Stimulated activated CD4-positive, alpha-beta T cell treated with anti-CD3 and anti-CD28 coated beads, Interleukin-15, amount 100 ng/mL, for 48 hours (primary cell): ENCODE measurements around the gene ZER1.
"Not testable (repeated sequence)": the region's sequence is repeated elsewhere in the genome, so short reads cannot be mapped to it uniquely, and the experiment has no call there.

Experiments used
- DNase-seq, 2 donors: peaks; one replicate each; pipeline ENCODE4 v3.0.0-alpha.2; 2020; ENCODE audit warnings: low read depth in 2 of 2

The ZER1 gene

DNA sequence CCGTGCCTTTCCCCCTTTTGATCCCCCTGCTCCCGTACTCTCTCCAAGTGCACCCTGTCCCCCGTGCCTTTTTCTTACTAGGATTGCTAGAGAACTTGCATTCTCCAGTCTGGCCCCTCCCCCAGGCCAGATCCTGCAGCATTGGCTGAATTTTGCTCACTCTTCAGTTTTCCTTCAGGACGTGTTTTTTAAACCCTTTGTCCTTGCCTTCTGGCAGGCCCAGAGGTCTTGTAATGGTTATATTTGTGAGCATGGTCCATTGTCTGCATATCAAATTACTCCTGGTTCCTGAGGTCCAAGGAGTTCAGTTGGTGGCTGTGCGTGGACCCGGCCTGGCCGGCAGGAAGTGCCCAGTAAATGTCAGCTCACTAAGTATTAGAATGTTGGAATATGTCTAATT, 15.9 kb upstream of the ZER1 start:
- no peak for DNase-seq

DNA sequence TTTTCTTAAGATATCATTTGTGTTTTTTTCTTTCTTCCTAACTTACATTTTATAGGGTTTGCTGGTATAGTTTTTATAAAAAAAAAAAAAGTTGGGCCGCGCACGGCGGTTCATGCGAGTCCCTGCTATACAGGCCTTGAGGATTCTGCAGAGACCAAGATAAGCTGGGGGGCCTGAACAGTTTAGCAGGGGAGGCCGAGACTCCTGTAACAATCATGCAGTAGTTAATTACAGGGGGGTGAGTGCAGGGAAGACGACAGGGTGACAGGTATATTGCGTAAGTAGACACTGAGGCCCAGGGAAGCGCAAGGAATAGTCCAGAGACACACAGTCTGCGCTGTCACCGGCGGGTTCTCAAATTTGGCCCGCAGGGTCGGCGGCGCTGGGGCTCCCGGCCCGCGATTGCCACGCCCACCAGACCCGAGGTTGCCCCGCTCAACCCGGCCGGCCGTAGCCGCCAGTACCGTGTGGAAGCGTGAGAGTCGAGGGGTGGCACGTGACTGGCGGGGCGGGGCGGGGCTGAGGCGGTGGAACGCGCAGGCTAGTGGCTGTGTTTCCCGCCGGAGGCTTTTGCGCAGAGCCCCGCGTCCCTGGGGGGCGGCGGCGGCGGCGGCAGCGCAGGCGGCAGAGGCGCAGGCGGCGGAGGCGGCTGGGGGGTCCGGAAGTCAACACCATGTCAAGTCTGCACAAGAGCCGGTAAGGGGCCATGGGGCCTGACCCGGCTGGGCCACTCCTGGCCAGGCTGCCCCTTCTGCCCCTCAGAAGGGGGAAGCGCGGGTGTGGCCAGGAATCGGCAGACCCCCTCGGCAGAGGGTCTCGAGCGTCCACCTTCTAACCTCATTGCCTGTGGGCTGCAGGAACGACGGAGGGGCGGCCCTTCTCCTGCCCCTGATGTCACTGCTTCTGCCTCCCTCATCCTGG, 15.2 kb upstream of the ZER1 start, which contains the start of gene TBC1D13:
Gene TBC1D13 (plus strand): TSS at position 573 of the 921 bp plus-strand sequence. CDS start 101 bp downstream, at position 674.
- peak; percentile 80 to 84 for DNase-seq

DNA sequence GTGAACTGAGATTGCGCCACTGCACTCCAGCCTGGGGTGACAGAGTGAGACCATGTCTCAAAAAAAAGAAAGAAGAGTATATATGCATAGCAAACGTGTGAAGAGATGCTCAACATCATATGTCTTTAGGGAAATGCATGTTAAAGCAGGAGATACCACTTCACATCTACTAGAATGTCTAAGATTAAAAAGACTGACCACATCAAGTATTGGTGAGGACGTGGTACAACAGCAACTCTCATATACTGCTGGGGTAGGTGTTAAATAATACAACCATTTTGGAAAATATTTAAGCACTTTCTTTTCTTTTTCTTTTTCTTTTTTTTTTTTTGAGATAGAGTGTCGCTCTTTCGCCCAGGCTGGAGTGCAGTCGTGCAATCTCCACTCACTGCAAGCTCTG, 13.7 kb upstream of the ZER1 start:
- no peak for DNase-seq

DNA sequence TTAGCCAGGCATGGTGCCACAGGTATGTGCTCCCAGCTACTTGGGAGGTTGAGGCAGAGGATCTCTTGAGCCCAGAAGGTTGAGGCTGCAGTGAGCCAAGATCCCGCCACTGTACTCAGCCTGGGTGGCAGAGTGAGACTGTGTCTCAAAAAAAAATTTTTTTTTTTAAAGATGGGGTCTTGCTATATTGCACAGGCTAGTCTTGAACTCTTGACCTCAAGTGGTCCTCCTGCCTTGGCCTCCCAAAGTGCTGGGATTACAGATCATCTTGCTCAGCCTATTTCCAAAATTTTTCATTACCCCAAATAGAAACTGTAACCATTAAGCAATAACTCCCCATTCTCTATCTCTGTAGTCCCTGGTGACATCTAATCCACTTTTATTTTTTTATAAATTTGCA, 10.9 kb upstream of the ZER1 start:
- DNase-seq = no peak

DNA sequence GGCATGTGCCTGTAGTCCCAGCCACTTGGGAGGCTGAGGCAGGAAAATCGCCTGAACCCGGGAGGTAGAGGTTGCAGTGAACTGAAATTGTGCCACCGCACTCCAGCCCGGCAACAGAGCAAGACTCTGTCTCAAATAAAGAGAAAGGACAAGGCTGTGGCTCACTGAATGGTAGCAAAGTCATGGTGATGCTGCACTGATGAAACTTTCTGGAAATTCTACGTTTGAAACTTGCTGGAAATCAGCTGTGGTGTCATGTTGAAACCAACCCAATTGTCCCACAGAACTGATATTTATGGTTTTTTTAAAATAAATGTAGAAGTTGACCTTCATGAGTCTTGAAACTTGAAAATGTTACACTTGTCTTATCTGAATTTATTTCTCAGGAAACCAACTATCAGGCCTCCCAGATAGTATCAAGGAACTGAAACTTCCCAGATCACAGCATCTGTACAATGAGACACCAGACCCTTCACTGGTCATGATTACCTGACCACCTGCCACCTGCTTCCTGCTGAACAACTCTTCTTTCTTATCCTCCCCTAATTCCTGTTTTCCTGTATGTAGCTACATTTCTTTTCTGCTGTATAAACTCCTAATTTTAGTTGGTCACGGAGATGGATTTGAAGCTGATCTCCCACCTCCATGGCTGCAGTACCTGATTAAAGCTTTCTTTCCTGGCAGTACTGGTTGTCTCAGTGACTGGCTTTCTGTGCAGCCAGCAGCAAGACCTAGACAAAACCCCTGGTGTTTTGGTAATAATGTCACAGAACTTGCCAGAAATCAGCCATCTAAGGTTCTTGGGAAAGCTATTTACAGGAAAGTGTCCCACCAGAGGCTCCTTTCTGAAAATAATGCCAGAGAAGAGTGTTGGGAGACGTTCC, 9.7 kb upstream of the ZER1 start:
- DNase-seq = no peak

DNA sequence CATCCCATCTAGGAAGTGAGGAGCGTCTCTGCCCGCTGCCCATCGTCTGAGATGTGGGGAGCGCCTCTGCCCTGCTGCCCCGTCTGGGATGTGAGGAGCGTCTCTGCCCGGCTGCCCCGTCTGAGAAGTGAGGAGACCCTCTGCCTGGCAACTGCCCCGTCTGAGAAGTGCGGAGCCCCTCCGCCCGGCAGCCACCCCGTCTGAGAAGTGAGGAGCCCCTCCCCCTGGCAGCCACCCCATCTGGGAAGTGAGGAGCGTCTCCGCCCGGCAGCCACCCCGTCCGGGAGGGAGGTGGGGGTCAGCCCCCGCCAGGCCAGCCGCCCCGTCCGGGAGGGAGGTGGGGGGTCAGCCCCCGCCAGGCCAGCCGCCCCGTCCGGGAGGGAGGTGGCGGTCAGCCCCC, 8.4 kb upstream of the ZER1 start:
- not testable (repeated sequence) for DNase-seq

DNA sequence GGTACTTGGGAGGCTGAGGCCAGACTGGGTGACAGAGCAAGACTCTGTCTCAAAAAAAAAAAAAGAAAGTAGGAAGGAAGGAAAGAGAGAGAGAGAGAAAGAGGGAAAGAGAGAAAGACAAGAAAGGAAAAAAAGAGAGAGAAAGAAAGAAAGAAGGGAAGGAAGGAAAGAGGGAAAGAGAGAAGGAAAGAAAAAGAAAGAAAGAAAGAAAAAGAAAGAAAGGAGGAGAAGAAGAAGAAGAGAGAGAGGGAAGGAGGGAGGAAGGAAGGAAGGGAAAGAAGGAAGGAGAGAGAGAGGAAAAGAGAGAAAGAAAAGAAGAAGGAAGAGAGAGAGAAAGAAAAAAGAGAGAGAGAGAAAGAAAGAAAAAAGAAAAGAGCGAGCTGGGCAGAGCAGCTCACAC, 3.1 kb upstream of the ZER1 start:
- no peak for DNase-seq

DNA sequence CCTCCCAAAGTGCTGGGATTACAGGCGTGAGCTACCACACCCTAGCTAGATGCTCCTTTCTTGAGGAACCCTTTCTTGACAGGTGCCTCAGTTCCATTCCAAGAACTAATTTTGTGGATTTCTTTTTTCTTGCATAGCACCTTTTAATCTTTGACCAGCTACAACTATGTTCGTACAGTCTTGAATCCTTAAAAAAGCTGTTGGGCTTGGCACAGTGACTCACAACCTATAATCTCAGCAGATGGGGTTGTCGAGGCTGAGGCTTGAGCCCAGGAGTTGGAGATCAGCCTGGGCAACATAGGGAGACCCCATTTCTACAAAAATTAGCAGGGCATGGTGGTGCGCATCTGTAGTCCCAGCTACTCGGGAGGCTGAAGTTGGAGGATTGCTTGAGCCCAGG, 1.3 kb upstream of the ZER1 start:
- DNase-seq = no peak

DNA sequence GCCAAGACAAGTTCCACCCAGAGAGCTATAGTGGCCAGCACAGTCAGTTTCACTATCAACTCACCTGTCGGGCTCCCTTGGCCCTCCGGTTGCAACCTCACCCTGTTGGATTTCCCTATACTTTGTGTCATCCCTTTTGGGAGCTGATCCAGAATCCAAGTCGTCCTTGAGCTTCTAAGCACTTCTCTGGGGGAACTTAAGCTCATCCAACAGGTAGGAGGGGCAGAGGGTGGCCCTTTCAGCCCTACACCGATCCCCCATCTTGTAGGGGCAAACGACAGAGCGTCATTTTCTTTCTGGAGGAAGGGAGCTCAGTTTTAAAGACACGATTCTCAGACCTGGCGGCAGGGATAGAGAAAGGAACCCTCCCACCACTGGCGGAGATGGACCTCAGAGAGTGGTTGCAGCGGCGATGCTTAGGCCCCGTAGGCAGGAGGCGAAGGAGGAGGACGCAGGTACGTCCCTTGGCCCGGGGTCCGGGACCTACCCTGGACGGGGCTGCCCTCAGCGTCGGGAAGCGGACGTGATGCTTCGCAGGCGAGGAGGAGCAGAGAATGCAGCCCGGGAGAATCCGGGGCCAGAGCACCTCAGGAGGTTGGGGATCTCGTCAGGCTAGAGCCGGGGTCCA, 519 bp downstream of the ZER1 start:
- DNase-seq = no peak

DNA sequence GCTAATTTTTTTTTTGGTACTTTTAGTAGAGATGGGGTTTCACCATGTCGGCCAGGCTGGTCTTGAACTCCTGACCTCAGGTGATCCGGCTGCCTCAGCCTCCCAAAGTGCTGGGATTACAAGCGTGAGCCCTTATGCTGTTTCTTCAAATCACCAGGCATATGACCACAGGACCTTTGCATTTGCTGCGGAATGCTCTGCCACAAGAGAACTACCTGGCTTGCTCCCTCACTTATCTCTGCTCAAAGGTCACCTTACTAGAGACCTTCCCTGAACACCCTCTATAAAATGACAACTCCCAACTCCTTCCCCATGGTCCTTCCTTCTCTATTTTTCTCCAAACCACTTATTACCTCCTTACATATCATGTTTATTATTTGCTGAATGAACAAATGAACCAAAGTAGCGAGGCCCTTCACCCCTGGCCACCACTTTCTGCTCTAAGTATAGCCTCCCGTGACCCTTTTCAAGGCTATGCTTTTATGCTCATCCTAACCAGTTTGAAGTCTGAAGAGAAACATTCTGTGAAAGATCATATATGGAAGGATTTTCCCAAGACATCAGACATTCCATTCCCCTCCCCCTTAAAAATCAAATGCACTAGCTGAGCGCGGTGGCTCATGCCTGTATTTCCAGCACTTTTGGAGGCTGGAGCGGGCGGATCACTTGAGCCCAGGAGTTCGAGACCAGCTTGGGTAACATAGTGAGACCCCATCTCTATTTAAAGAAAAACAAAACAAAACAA, 1.3 kb downstream of the ZER1 start:
- no peak for DNase-seq

DNA sequence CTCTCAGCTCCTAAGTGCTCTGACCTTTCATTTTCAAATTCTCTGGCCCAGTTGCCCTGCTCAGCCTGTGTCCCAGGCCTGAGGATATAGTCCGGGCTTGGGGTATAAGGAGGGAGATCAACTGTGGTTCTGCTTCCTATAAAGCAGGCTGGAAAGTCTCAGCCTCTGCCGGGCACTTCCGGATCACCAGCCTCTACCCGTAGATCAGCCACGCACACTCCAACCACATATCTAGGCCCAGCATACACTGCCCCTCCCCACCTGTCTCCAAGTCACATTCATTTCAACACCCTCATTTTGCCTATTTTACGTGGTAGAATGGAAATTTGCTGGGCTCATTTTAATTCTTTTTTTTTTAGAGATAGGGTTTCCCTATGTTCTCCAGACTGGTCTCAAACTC, 3.1 kb downstream of the ZER1 start:
- no peak for DNase-seq

DNA sequence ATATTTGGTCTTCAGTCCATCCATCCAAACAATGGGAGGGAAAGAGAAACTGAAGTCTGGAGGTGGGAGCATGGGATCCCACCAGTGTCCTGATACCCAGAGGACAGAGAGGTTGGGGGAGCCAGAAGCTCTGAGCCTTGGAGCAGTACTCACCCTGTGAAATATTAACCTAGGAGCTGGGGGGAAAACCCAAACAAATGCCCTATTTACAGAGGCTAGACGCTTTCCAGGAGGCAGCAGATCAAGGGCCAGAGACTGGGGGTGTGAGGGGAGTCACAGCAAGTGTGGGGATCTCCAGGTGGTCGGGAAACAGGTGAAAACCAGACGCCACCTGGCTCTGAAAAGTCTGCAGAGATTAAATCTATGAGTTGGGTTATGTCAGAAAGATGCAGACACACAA, 6.2 kb downstream of the ZER1 start:
- no peak for DNase-seq

DNA sequence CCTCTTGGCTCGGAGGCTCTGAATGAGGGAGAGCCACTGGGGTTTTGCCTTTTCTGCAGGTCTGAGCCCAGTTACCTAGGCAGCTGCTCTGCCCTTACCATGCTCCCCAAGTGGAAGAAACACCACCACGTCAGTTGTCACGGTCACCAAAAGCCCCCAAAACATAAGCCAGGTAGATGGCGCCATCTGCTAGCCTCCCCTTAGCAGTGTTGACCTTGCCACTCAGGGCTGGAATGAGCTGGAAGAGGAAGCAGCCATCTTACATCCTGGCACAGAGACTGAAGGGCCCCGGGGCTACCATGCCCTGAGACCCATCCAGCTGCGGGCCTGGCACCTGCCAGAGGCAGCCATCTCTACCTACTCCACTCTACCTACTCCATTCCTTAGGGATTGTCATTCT, 7.4 kb downstream of the ZER1 start:
- DNase-seq = no peak

DNA sequence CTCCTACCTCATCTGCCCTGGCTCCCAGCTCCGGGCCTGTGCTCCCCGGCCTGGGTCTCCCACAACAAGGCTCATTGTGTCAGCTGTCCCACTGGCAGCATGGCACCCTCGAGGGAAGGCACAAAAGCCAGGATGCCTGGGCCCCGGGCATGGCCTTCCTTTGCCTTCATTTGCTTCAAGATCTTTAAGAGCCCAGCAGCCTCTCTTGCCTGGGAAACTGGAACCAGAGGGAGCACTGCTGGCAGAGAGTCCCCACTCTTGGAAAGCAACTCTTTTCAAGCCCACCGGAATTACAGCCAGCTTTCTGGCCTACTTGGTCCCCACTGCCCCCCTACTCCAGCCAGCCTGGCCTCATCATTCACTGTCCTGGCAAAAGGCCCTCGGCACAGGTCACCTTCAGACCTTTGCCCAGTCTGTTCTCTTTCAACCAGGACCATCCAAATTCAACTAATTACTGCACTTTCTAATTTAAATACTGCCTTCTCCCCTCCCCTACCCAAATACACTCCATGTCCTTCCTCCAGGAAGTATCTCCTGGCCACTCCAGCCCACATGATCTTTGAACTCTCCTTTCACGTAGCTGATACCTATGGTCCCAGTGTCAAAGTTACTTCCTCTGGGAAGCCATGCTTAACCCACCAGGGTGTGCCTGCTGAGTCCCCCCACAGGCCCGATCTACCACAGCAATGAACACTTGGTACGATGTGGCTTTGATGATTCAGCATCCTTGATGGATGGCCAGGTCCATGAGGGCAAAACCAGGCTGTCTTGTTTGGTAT, 8.9 kb downstream of the ZER1 start:
- DNase-seq = no peak

DNA sequence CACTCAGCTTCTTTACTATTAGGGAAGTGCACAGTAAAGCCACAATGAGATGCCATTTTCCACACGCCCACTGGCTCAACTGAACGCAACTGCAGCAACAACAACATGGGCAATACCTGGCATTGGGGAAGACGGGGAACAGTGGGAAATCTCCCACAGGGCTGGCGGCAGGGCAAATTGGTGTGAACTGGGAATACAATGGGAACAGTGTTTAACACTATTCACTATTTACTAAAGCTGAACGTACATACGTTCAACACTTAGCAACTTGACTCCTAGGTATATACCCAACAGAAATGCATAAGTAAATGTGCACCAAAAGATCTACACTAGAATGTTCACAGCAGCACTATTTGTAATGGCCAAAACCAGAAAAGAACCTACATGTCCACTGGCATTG, 14.1 kb downstream of the ZER1 start:
- DNase-seq = no peak

DNA sequence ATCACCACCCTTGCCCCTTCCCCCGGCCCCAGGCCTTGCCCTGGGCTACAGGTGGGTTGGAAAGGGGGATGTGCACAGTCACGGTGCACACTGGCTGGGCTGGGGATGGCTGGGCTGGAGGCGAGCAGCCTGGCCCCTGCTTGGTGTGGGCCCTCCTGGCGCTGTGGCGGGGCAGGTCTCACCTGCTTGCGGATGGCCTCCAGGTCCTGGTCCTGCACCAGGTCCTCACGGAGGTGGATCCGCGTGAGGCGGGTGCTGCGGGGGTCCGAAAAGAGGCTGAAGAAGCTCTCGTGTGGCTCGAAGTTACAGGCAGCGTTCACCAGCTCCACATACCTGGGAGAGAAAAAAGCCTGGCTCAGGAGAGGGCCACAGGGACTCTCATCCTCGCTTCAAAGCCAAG, 18.1 kb downstream of the ZER1 start:
- no peak for DNase-seq

DNA sequence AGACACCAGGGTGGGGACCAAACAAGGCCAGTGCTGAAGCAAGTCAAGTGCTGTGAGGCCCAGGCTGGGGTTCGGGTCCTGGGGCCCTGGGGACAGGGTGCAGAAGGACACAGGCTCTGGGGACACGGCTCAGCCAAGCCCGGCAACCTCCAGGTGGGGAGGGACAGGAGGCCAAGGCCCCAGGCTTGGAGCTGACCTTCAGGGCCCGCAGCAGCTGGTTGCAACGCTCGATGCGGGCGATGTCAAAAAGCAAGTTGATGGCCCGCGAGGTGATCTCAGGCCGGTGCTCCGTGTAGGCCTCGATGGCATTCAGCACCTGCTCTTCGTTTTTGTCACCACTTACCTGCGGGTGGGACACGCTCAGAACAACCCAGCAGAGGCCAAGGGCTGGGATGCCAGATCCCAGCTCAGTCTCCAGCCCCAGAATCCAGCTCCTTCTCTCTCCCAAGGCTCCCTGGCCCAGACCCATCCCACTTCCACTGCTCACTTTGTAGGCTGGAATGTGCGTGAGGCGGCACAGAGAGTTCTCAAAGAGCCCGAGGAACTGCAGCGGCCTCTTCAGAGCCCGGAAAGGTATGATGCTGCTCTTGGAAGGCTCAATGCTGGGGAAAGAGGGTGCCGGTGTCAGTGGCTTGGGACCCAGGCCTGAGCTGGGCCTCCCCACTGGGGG, 20.7 kb downstream of the ZER1 start:
- DNase-seq = no peak

DNA sequence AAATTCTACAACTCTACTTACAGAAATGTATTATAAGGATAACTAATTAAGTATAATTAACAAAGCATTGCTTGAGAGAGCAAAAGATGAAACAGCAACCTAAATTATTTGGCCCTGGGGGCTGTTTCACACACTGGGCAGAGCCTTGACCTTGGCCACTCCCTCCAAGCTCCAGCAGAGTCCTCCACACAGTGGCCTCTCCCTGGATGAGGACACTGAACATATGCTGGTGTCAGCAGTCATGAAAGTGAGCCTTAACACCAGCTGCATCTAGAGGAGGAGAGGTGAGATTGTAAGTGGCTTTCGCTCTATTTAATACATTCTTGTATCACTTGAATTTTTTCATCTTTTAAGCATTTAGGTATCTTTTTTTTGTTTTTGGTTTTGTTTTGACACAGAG, 24.5 kb downstream of the ZER1 start:
- DNase-seq = no peak

DNA sequence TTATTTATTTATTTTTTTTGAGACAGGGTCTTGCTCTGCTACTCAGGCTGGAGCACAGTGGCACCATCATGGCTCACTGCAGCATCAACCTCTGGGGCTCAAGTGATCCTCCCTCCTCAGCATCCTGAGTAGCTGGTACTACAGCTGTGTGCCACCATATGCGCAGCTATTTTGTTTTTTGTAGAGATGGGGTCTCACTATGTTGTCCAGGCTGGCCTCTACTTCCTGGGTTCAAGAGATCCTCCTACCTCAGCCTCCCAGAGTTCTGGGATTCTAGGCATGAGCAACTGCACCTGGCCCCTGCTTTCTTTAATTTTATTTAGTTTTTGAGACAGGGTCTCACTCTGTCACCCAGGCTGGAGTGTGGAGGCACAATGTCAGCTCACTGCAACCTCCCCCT, 28.3 kb downstream of the ZER1 start:
- no peak for DNase-seq

DNA sequence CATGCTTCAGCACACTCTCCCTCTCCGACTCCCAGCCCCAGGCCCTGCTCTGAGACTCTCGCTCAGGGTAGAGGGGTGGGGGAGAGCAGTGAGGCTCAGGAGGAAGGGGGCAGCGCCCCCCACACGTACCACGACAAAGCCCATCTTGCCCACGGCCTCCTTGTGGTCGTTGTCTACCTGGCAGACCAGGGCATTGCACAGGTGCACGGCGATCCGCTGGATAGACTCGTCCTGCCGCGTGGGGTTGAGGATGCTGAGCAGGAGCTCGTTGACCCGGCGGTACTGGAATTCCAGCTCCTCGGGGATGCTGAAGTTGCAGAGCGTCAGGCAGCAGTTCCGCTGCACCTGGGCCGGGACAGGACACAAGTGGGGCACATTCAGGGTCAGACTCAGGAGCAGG, 29.3 kb downstream of the ZER1 start:
- DNase-seq = no peak
